PC-3 (cell line): ENCODE measurements around the gene CLCN5. TPM values are rescaled to one million over a fixed set of nuclear protein-coding genes. Genes with fewer than 3 reads are reported as not detected.

Experiments
- ATAC-seq: fragments of 200-7000 bp; cut with Tn5 transposase; 2 replicates; pipeline ENCODE4 v1.9.1; 2020; ENCODE audit warnings: mild to moderate bottlenecking, moderate library complexity
- Bru-seq: library from RNA; stranded (reverse); fragments of 400-500 nt; gene quantifications from one replicate; lab custom pipeline; 2021; lab: Mats Ljungman, UMichigan
- BruChase-seq, 2 experiments: library from RNA; stranded (reverse); fragments of 400-500 nt; gene quantifications; one replicate each; lab custom pipeline; 2021; lab: Mats Ljungman, UMichigan
- BruUV-seq: library from RNA; stranded (reverse); fragments of 400-500 nt; replicated peaks from 2 replicates; lab custom pipeline; 2021; lab: Mats Ljungman, UMichigan
- CTCF ChIA-PET: fragments of 300-600 bp; sonication (Branson Sonifier 250); formaldehyde crosslinking; loops from one replicate; lab custom pipeline; 2022; ENCODE audit warnings: antibody characterized with exemption; lab: Charles Lee
- POLR2A ChIA-PET: fragments of 300-600 bp; sonication (Branson Sonifier 250); formaldehyde crosslinking; loops from one replicate; lab custom pipeline; 2022; ENCODE audit warnings: antibody characterized with exemption; ENCODE audit not compliant: unreplicated experiment; lab: Charles Lee
- DNase-seq: peaks from one replicate; pipeline ENCODE4 v3.0.0-alpha.2; 2015
- H2AFZ ChIP-seq: fragments of 300-600 bp; sonication (generic); 2 replicates; pipeline ENCODE4 v1.6.0; 2016; ENCODE audit warnings: antibody characterized with exemption, low read length
- H3F3A ChIP-seq: fragments of 300-600 bp; sonication (generic); one replicate; pipeline ENCODE4 v1.6.0; 2017; ENCODE audit warnings: antibody characterized with exemption, low read length, control low read depth, mild to moderate bottlenecking; ENCODE audit not compliant: unreplicated experiment
- H3K27ac ChIP-seq: fragments of 300-600 bp; sonication (generic); 2 replicates; pipeline ENCODE4 v1.5.1; 2016; ENCODE audit warnings: mild to moderate bottlenecking, low read length
- H3K27me3 ChIP-seq: fragments of 300-600 bp; sonication (generic); 2 replicates; pipeline ENCODE4 v1.6.1; 2016; ENCODE audit warnings: low read length, mixed read lengths
- H3K36me3 ChIP-seq: fragments of 300-600 bp; sonication (generic); 2 replicates; pipeline ENCODE4 v1.6.1; 2016; ENCODE audit warnings: low read depth, mixed run types, low read length, mixed read lengths
- H3K4me1 ChIP-seq: fragments of 300-600 bp; sonication (generic); 2 replicates; pipeline ENCODE4 v1.5.1; 2016; ENCODE audit warnings: low read length; ENCODE audit not compliant: insufficient read depth
- H3K4me2 ChIP-seq: fragments of 300-600 bp; sonication (generic); 2 replicates; pipeline ENCODE4 v1.6.0; 2016; ENCODE audit warnings: low read length
- H3K4me3 ChIP-seq: fragments of 300-600 bp; sonication (generic); 2 replicates; pipeline ENCODE4 v1.5.1; 2016; ENCODE audit warnings: mild to moderate bottlenecking, low read length, mixed read lengths
- H3K79me2 ChIP-seq: fragments of 300-600 bp; sonication (generic); 2 replicates; pipeline ENCODE4 v1.6.1; 2017; ENCODE audit warnings: low read length, mixed read lengths
- H3K9ac ChIP-seq: fragments of 300-600 bp; sonication (generic); 2 replicates; pipeline ENCODE4 v1.6.0; 2016; ENCODE audit warnings: mild to moderate bottlenecking, low read length
- H3K9me2 ChIP-seq: fragments of 300-600 bp; sonication (generic); replicated peaks from 2 replicates; pipeline ENCODE4 v1.6.1; 2016; ENCODE audit warnings: mixed run types, low read length, mixed read lengths
- H3K9me3 ChIP-seq: fragments of 300-600 bp; sonication (generic); 2 replicates; pipeline ENCODE4 v1.6.1; 2016; ENCODE audit warnings: low read length, mixed read lengths
- H4K20me1 ChIP-seq: fragments of 300-600 bp; sonication (generic); 2 replicates; pipeline ENCODE4 v1.6.1; 2016; ENCODE audit warnings: low read length, mixed read lengths
- CTCF ChIP-seq: fragments of 300-600 bp; sonication (generic); conservative IDR thresholded peaks from 2 replicates; pipeline ENCODE4 v1.5.1; 2017; ENCODE audit warnings: antibody characterized with exemption, low read depth, mild to moderate bottlenecking, low read length
- EZH2 ChIP-seq: fragments of 300-600 bp; sonication (generic); IDR thresholded peaks from one replicate; pipeline ENCODE4 v1.6.1; 2017; ENCODE audit warnings: antibody characterized with exemption, mild to moderate bottlenecking, low read length; ENCODE audit not compliant: unreplicated experiment
- EZH2phosphoT487 ChIP-seq: fragments of 300-600 bp; sonication (generic); IDR thresholded peaks from 2 replicates; pipeline ENCODE4 v1.6.1; 2018; ENCODE audit warnings: mild to moderate bottlenecking, antibody characterized with exemption, low read length, borderline replicate concordance
- intact Hi-C: fragments of 100-400 bp; cut with micrococcal nuclease; formaldehyde crosslinking; loops from 2 replicates; pipeline ENCODE4 v1.9.0; 2023
- long read RNA-seq: library from polyadenylated mRNA; unstranded; transcript quantifications from one replicate; pipeline ENCODE4 v2.0.0, GENCODE V29; 2021; ENCODE audit not compliant: unreplicated experiment
- total RNA-seq: library from RNA; depleted of rRNA; stranded (reverse); fragments of >200 nt; gene quantifications from 2 replicates; pipeline ENCODE4 v1.2.3, GENCODE V29; 2014; rRNA removed

CLCN5 gene
- total RNA-seq (2.8 and 5.9 TPM in 2 replicates), Bru-seq, nascent RNA (percentile 50 among the genes with signal in this experiment), BruChase-seq, experiment 1, labeled RNA remaining after a 6-hour chase (percentile 48 among the genes with signal in this experiment), BruChase-seq, experiment 2, labeled RNA remaining after a 2-hour chase (percentile 48 among the genes with signal in this experiment)
- long read RNA-seq, full-length matches to known transcripts = 2 of 5 reads
- long read RNA-seq, partial matches to known transcripts = 3 of 5 reads
- long read RNA-seq, other reads (novel, unspliced or antisense) = 0 of 5 reads

GRCh38 chrX:49922291-49923241 lies at the start of gene CLCN5:
TSS of gene CLCN5 (plus strand) at chrX:49922596. CDS start at chrX:49925299, 2,703 bp downstream.
- POLR2A ChIA-PET = interaction anchor here (0.6 to 1.2 kb wide), 3 partner anchors 12 to 732 kb away, joined by 3 to 6 read pairs (median 5); no protein-coding TSS in a partner anchor
- Histone ChIP-seq H3K27me3 (no peaks in the 10 kb centered on the region), H3K9me3 (no peaks in the 10 kb centered on the region), H3K27ac (no peak within 1 kb of the TSS), H3K9ac (peak within 1 kb of the TSS; percentile 77), H3K4me1 (peaks cover 6% of the 10 kb centered on the region), H3F3A (no peaks in the 10 kb centered on the region), H3K9me2 (no peaks in the 10 kb centered on the region), H3K36me3 (0 out of 2 replicates have a peak, but pooled peaks cover 4% of the 10 kb centered on the region), H3K79me2 (0 out of 2 replicates have a peak, but pooled peaks cover 5% of the 10 kb centered on the region), H3K4me2 (peak within 1 kb of the TSS; percentile 96), H4K20me1 (no peaks in the 10 kb centered on the region), H2AFZ (peak within 1 kb of the TSS; percentile 92), H3K4me3 (peak within 1 kb of the TSS; percentile 87)
- BruUV-seq = no TSS peak
- ATAC-seq (peak; percentile 94), DNase-seq (peak; percentile 94)
- TF ChIP-seq EZH2 = no peak
- intact Hi-C loops = loop anchor here (5.0 kb wide), 1 partner anchor 45 kb away; the partner anchor contains the start of gene USP27X
- CTCF ChIA-PET = interaction anchor here (0.6 to 1.4 kb wide), 5 partner anchors 12 to 1294 kb away, joined by 4 to 7 read pairs (median 4); no protein-coding TSS in a partner anchor

GRCh38 chrX:49876750-49877149 lies 45.6 kb upstream of the CLCN5 start:
- Histone ChIP-seq H3F3A (no peaks in the 10 kb centered on the region), H3K4me3 (no peak overlapping the region), H3K27me3 (no peaks in the 10 kb centered on the region), H3K9me3 (no peaks in the 10 kb centered on the region), H3K36me3 (no peaks in the 10 kb centered on the region), H3K4me1 (peaks cover 8% of the 10 kb centered on the region; the same call in 1 of the 2 replicates), H3K9ac (no peak overlapping the region), H3K9me2 (no peaks in the 10 kb centered on the region), H3K4me2 (no peak overlapping the region), H4K20me1 (no peaks in the 10 kb centered on the region), H3K27ac (no peak overlapping the region), H2AFZ (no peak overlapping the region), H3K79me2 (no peaks in the 10 kb centered on the region)
- ATAC-seq = 0 out of 2 replicates have a peak, but pooled peaks have one; percentile 15
- TF ChIP-seq CTCF (peak; percentile 64), EZH2phosphoT487 (no peak), EZH2 (no peak)
- peak; percentile 64 for DNase-seq
- no TSS peak for BruUV-seq
- ChIA-PET CTCF (no interaction called here), POLR2A (no interaction called here)
- intact Hi-C loops = loop anchor here (2.0 to 5.0 kb wide), 3 partner anchors 46 to 1246 kb away; partner anchors contain the start of genes AKAP4, CCNB3 and CLCN5
